Endothelial cell of umbilical vein (primary cell): ENCODE measurements around the gene MFAP1.

Experiments used
- JUN ChIP-seq: IDR thresholded peaks from 2 replicates; pipeline ENCODE4 v1.6.1; 2011; ENCODE audit warnings: borderline replicate concordance, low read depth; ENCODE audit not compliant: insufficient read length, insufficient read depth
- MYC ChIP-seq: IDR thresholded peaks from one replicate; pipeline ENCODE4 v1.6.1; 2011; ENCODE audit warnings: mild to moderate bottlenecking, low read depth, low read length
- POLR2A ChIP-seq: IDR thresholded peaks from 2 replicates; pipeline ENCODE4 v1.6.1; 2012; ENCODE audit warnings: low read depth, mild to moderate bottlenecking, control low read depth, low read length
- TF ChIP-seq, protein P1 (sequence below), 2 donors: IDR thresholded peaks; 1 replicate in 1 of 2; 2 replicates in 1 of 2; pipeline ENCODE4 v1.5.1; 2011; ENCODE audit warnings: low read length in 2 of 2, mild to moderate bottlenecking in 2 of 2, moderate library complexity in 2 of 2, control low read depth in 1 of 2, inconsistent platforms in 1 of 2, low read depth in 1 of 2; ENCODE audit not compliant: insufficient read depth in 1 of 2; ENCODE audit errors: extremely low read depth in 1 of 2

GRCh38 chr15:43851251-43851650 lies 26.8 kb upstream of the MFAP1 start:
- no peak for TF ChIP-seq POLR2A
- no peak for TF ChIP-seq JUN
- TF ChIP-seq, protein P1, sequence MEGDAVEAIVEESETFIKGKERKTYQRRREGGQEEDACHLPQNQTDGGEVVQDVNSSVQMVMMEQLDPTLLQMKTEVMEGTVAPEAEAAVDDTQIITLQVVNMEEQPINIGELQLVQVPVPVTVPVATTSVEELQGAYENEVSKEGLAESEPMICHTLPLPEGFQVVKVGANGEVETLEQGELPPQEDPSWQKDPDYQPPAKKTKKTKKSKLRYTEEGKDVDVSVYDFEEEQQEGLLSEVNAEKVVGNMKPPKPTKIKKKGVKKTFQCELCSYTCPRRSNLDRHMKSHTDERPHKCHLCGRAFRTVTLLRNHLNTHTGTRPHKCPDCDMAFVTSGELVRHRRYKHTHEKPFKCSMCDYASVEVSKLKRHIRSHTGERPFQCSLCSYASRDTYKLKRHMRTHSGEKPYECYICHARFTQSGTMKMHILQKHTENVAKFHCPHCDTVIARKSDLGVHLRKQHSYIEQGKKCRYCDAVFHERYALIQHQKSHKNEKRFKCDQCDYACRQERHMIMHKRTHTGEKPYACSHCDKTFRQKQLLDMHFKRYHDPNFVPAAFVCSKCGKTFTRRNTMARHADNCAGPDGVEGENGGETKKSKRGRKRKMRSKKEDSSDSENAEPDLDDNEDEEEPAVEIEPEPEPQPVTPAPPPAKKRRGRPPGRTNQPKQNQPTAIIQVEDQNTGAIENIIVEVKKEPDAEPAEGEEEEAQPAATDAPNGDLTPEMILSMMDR (IDR thresholded peaks at IDR 0.05; ENCODE audit: extremely low read depth in 1 of 2, insufficient read depth in 1 of 2, low read depth in 1 of 2, low read length in 2 of 2): no peak
- TF ChIP-seq MYC: no peak
